Measurements from ENCODE around the gene RGS3.

RGS3 gene

DNA sequence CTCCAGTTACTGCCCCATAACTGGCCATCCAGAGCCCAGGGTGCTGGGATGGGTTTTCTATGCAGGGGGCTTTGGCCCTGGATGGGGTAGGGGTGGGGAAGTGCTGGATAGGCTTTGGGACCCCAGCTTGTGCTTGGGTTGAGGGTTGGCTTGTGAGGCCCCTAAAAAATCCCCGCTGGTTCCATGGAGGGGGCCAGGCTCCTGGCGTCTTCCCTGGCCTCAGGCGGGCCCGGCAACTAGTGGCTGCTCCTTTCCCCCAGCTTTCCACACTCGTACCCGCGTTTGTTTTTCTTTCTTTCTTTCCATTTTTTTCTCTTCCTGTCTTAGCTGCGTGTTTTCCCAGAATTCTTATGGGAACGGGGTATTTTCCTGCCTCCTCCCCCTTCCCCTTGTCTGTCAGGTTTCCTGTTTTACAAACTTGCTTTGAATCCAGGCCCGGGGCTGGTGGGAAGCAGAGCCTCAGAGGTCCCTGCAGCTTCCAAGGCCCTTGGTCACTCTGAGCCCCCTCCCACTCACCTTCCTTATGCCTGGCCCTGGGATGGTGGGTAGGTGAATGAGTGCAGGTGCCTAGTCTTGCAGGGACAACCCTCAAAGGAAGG is 40.2 kb downstream of the RGS3 start:
- TF ChIP-seq, protein P1, sequence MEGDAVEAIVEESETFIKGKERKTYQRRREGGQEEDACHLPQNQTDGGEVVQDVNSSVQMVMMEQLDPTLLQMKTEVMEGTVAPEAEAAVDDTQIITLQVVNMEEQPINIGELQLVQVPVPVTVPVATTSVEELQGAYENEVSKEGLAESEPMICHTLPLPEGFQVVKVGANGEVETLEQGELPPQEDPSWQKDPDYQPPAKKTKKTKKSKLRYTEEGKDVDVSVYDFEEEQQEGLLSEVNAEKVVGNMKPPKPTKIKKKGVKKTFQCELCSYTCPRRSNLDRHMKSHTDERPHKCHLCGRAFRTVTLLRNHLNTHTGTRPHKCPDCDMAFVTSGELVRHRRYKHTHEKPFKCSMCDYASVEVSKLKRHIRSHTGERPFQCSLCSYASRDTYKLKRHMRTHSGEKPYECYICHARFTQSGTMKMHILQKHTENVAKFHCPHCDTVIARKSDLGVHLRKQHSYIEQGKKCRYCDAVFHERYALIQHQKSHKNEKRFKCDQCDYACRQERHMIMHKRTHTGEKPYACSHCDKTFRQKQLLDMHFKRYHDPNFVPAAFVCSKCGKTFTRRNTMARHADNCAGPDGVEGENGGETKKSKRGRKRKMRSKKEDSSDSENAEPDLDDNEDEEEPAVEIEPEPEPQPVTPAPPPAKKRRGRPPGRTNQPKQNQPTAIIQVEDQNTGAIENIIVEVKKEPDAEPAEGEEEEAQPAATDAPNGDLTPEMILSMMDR (IDR thresholded peaks at IDR 0.05; ENCODE audit: control extremely low read depth, extremely low read depth, low read depth, missing control alignments): no peak
- DNase-seq (ENCODE audit: extremely low spot score): no peak
- ChIA-PET CTCF (interaction anchor here (1.0 to 1.7 kb wide), 5 partner anchors 10 to 49 kb away, joined by 3 to 4 read pairs (median 3); no protein-coding TSS in a partner anchor), POLR2A (no interaction called here)

DNA sequence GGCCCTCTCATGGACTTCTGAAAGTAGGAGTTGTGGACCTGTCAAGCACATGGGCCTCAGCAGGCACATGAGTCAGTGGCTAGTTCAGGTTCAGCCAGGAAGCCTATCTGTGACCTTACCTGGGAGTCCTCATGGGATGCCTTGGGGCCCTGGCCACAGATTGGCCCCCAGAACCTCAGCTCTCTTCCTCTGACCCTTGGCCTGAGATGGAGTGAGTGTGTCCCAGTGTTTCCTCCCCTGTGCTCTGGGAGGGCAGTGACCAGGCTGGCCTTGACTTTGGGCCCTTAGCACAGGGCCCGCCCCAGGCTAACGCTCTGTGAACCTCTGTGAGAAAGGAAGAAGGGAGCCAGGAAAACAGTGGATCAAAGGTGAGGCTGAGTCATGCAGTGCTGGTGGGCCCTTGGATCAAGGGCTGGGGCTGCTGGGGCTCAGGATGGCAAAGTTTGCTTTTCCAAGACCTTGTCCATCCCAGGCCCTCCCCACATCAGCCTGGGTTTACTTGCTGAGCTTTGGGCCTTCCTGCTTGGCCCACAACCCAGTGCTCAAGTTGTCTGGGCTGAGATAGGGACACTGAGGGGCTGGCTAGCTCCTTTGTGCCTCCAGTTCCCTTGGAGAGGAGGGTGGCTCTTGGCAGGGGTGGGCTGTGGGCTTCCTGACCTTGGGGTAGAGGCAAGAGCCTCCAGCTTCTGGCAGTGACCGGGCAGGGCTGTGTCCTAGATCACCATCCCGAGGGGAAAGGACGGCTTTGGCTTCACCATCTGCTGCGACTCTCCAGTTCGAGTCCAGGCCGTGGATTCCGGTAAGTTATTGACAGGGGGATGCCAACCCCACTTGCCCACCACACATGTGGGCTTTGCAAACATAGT is 41.4 kb downstream of the RGS3 start:
- ChIA-PET POLR2A (no interaction called here), CTCF (interaction anchor here (1.3 kb wide), 1 partner anchor 17 kb away, joined by 3 read pairs; no protein-coding TSS in a partner anchor)
- TF ChIP-seq, protein P1 (IDR thresholded peaks at IDR 0.05; ENCODE audit: control extremely low read depth, extremely low read depth, low read depth, missing control alignments): no peak
- DNase-seq (ENCODE audit: extremely low spot score): no peak

DNA sequence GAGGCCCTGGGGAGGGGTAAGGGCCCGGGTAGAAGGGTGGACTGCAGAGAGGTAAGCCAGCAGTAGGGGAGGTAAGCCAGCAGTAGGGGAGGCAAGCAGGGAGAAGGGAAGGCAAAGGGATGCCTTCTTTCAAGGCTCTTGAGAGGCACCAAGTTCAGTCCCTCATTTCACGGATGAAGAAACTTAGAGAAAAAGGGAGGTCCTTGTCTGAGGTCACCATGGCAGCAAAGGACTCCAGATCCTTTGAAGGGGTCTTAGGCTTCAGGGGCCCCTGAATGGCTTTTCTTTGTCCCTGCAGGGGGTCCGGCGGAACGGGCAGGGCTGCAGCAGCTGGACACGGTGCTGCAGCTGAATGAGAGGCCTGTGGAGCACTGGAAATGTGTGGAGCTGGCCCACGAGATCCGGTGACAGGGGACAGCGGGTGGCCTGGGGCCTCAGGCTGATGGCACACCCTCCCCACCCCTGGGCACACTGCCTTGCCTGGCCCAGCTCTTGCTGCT is 42.6 kb downstream of the RGS3 start:
- CTCF ChIA-PET: interaction anchor here (0.7 to 4.9 kb wide), 5 partner anchors 13 to 86 kb away, joined by 3 to 40 read pairs (median 3); no protein-coding TSS in a partner anchor
- TF ChIP-seq, protein P1 (IDR thresholded peaks at IDR 0.05; ENCODE audit: control extremely low read depth, extremely low read depth, low read depth, missing control alignments): no peak

DNA sequence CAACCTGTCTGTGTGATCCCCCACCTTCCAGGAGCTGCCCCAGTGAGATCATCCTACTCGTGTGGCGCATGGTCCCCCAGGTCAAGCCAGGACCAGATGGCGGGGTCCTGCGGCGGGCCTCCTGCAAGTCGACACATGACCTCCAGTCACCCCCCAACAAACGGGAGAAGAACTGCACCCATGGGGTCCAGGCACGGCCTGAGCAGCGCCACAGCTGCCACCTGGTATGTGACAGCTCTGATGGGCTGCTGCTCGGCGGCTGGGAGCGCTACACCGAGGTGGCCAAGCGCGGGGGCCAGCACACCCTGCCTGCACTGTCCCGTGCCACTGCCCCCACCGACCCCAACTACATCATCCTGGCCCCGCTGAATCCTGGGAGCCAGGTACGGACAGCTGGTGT is 43.7 kb downstream of the RGS3 start:
- CTCF ChIA-PET: interaction anchor here (0.7 to 4.9 kb wide), 9 partner anchors 8 to 85 kb away, joined by 3 to 40 read pairs (median 6); no protein-coding TSS in a partner anchor
- no peak for DNase-seq (ENCODE audit: extremely low spot score)
- TF ChIP-seq, protein P1 (IDR thresholded peaks at IDR 0.05; ENCODE audit: control extremely low read depth, extremely low read depth, low read depth, missing control alignments): no peak
- POLR2A ChIA-PET: no interaction called here

More for the DNA sequence above, 42.6 kb downstream of the RGS3 start:
- POLR2A ChIA-PET: no interaction called here
- DNase-seq (ENCODE audit: extremely low spot score): no peak

DNA sequence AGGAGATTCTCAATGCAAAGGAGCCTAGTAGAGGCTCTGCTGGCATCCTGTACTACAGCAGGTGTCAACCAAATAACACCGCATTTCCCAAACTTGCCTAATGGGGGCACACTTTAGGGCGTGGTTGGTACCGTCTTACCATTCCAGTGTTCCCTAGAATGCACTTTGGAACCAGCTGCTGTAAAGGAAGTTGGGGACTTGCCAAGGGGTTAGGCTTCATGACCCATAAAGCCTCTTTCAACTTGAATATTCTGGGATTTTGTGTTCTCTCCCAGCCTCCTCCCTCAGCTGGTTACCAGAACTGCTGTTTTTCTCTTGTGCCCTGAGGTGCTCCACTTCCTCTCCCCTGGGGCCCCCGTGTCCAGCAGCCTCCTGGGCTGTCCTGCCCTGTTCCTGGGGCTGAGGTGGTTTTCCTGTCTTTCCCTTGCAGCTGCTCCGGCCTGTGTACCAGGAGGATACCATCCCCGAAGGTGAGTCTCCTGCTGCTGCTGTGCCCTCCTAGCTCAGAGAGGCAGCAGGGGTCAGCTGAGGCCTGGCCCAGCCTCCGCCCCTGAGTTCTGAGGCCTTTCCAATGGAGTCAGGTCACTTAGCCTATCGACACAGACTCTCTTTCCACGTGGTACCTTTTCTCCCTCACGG is 44.7 kb downstream of the RGS3 start:
- ChIA-PET CTCF (interaction anchor here (0.8 to 4.9 kb wide), 12 partner anchors 9 to 146 kb away, joined by 3 to 40 read pairs (median 5); no protein-coding TSS in a partner anchor), POLR2A (interaction anchor here (0.6 kb wide), 1 partner anchor 9 kb away, joined by 4 read pairs; no protein-coding TSS in a partner anchor)
- DNase-seq (ENCODE audit: extremely low spot score): no peak

More for the DNA sequence above, 44.7 kb downstream of the RGS3 start:
- TF ChIP-seq, protein P1 (IDR thresholded peaks at IDR 0.05; ENCODE audit: control extremely low read depth, extremely low read depth, low read depth, missing control alignments): peak; percentile 6

Data from GM10248 (cell line).